ES-I3 (cell line): ENCODE data around the gene LRP1B.

Source experiments
- H3K36me3 ChIP-seq: 2 replicates; pipeline ENCODE4 v1.6.1; 2013; ENCODE audit warnings: mild to moderate bottlenecking, low read length, control low read depth, moderate library complexity; ENCODE audit not compliant: insufficient read depth
- H3K4me1 ChIP-seq: 2 replicates; pipeline ENCODE4 v1.6.1; 2013; ENCODE audit warnings: mild to moderate bottlenecking, control low read depth, low read length; ENCODE audit not compliant: insufficient read depth
- H3K9ac ChIP-seq: 2 replicates; pipeline ENCODE4 v1.6.1; 2013; ENCODE audit warnings: low read depth, mild to moderate bottlenecking, low read length, moderate library complexity
- H3K9me3 ChIP-seq: 2 replicates; pipeline ENCODE4 v1.6.1; 2013; ENCODE audit warnings: mild to moderate bottlenecking, low read length, moderate library complexity; ENCODE audit not compliant: control insufficient read depth, insufficient read depth

LRP1B gene

GRCh38 chr2:140916410-140916809, 1214.4 kb downstream of the LRP1B start:
- H3K36me3 ChIP-seq: no peaks in the 10 kb centered on the region
- no peaks in the 10 kb centered on the region for H3K9me3 ChIP-seq
- no peaks in the 10 kb centered on the region for H3K4me1 ChIP-seq
- H3K9ac ChIP-seq: no peak overlapping the region

DNA sequence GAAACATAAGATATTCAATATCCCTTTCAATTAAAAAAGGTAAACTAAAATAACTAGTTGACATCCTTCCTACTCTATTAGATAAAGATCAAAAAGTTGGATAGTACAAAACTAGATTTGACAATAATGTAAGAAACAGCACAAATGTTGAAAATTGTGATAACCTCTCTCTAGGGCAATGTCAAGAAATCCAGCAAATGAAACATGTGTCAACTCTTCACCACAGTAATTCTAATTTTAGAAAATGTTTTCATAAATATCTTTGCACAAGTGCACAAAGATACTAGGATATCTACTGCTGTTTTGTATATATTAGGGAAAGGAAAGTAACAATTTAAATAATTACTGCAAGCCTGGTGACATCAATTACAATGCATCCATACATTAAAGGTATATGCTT, 1220.1 kb downstream of the LRP1B start:
- Histone ChIP-seq H3K9ac (no peak overlapping the region), H3K4me1 (no peaks in the 10 kb centered on the region), H3K9me3 (no peaks in the 10 kb centered on the region), H3K36me3 (no peaks in the 10 kb centered on the region)

- Histone ChIP-seq H3K9me3 (no peaks in the 10 kb centered on the region), H3K4me1 (no peaks in the 10 kb centered on the region), H3K36me3 (no peaks in the 10 kb centered on the region), H3K9ac (no peak overlapping the region)
Measured at GRCh38 chr2:140905083-140905781, 1225.6 kb downstream of the LRP1B start.

- Histone ChIP-seq H3K9ac (no peak overlapping the region), H3K36me3 (no peaks in the 10 kb centered on the region), H3K4me1 (peaks cover 7% of the 10 kb centered on the region; the same call in 1 of the 2 replicates), H3K9me3 (no peaks in the 10 kb centered on the region)
Measured at GRCh38 chr2:140895378-140895777, 1235.4 kb downstream of the LRP1B start.

DNA sequence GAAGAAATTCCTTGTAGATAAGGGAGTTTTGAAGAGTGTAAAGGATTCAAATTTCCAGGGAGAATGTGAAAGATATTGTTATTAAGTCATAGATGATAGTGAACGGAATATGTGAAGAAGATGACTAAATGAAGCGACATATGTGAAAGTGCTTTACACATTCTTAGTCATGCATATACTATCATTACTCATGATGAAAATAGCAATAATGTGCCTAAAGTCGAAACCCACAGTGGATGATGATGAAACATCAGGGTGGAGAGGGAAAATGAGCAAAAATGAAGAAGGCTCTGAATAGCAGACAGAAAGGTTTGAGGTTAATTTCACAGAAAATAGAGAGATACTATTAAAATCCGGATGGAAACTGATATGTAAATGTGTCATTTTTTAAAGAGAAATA, 1237.1 kb downstream of the LRP1B start:
- Histone ChIP-seq H3K9me3 (no peaks in the 10 kb centered on the region), H3K9ac (no peak overlapping the region), H3K36me3 (no peaks in the 10 kb centered on the region), H3K4me1 (peaks cover 7% of the 10 kb centered on the region; the same call in 1 of the 2 replicates)

DNA sequence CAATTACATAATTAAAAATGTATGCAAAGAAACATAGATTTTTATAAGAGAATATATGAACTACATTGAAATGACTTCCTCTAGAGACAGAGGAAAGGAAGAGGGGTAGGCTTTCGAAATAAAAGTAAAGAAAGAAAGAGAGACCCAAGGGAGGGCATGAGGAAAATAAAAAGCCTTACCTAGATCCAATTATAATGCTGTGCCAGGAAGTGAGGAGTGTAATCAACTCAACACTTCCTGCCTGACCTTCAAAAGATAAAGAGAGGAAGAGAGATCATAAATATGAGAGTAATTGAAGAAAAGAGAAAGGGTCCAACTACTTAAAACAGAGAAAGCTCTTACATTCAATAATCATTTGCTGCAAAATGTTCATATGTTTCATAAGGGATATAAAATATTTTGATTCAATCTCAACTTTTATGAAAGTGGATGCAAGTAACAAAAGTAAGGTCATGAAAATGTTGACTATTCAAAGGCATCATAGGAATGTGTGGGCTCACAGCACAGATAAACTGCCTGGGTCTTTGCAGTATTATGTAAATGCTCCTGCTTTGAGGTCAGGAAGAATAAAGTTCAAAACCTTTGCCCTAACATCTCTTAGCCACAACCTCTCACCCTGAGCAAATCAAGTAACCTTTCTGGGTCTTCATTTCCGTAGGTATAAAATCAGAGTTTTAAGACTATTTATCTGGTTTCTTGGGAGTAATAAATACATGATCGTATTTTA, 1237.7 kb downstream of the LRP1B start:
- Histone ChIP-seq H3K4me1 (peaks cover 7% of the 10 kb centered on the region; the same call in 1 of the 2 replicates), H3K36me3 (no peaks in the 10 kb centered on the region)

GRCh38 chr2:140892436-140892835, 1238.4 kb downstream of the LRP1B start:
- Histone ChIP-seq H3K4me1 (peaks cover 7% of the 10 kb centered on the region; the same call in 1 of the 2 replicates), H3K36me3 (no peaks in the 10 kb centered on the region)

More for the DNA sequence above, 1237.7 kb downstream of the LRP1B start:
- H3K9me3 ChIP-seq: no peaks in the 10 kb centered on the region
- no peak overlapping the region for H3K9ac ChIP-seq

DNA sequence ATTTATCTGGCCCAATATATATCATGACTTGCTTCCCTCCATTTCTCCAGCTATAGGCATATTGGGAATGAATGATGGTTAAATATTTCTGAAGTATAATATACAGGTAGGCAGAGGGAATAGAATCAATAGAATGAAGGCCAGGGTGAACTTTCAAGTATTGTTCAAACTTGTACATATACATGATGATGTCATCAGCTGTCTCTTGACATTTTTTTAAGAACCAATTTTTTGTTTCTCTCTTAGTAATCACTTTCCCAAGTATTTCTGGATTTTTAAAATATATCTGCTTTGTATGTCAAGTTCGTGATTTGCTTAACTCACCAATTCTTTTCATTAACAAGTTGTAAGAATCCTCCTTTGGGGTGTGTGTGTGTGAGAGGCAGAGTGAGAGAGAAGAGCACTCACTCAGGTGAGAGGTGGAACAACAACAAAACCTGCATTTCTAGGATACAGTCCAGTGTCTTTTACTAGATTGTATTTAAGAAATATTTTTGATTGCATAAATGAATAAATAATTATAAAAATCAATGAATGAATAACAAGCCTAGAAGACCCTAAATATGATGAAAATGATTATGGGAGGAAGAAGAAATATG, 1239.1 kb downstream of the LRP1B start:
- no peak overlapping the region for H3K9ac ChIP-seq
- no peaks in the 10 kb centered on the region for H3K36me3 ChIP-seq
- no peaks in the 10 kb centered on the region for H3K9me3 ChIP-seq
- H3K4me1 ChIP-seq: peaks cover 7% of the 10 kb centered on the region; the same call in 1 of the 2 replicates

More at GRCh38 chr2:140892436-140892835, 1238.4 kb downstream of the LRP1B start:
- no peaks in the 10 kb centered on the region for H3K9me3 ChIP-seq
- H3K9ac ChIP-seq: no peak overlapping the region

- Histone ChIP-seq H3K9me3 (no peaks in the 10 kb centered on the region; the same call in 1 of the 2 replicates), H3K9ac (no peak overlapping the region), H3K4me1 (no peaks in the 10 kb centered on the region; the same call in 1 of the 2 replicates), H3K36me3 (no peaks in the 10 kb centered on the region)
Measured at GRCh38 chr2:140882671-140883620, 1247.9 kb downstream of the LRP1B start.

DNA sequence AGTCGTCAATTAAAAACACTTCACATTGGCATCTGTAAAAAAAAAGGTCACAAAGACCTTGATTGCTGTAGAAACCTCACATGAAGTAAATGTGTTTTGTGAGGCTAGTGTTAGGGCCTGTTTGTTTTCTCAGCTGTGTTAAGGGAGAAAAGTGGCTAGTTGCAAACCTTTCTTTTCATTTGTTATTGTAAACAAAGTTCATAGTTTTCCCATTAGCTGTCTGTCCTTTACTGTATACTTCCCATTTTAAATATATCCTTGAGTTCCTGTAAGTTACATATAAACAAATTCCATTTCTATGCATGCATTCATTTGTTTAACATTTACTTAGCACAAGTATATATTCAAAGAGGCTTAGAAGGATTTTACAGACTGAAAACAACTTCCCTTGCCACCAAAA, 1250.2 kb downstream of the LRP1B start:
- peaks cover 3% of the 10 kb centered on the region; the same call in 1 of the 2 replicates for H3K9me3 ChIP-seq
- H3K9ac ChIP-seq: no peak overlapping the region
- H3K36me3 ChIP-seq: no peaks in the 10 kb centered on the region
- H3K4me1 ChIP-seq: no peaks in the 10 kb centered on the region; the same call in 1 of the 2 replicates

DNA sequence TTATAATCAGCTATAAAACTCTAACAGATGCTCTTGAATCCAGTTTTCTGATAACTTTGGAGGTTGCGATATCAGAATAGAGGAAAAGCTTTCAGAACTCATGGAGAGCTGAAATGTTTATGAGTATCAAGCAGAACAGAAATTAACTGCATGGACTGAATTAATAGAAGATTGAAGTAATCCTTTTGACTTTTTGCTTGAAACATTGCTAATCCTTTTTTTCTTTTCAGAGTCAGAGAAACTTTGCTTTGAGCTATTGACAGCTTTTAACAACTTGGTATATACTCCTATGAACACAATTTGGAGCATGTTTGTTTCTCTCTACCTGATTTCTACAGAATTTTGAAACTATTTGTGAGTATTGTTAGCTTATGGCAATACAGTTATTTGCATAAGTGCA, 1254.8 kb downstream of the LRP1B start:
- Histone ChIP-seq H3K9ac (no peak overlapping the region), H3K36me3 (no peaks in the 10 kb centered on the region), H3K9me3 (peaks cover 16% of the 10 kb centered on the region; the same call in 1 of the 2 replicates), H3K4me1 (no peaks in the 10 kb centered on the region; the same call in 1 of the 2 replicates)

DNA sequence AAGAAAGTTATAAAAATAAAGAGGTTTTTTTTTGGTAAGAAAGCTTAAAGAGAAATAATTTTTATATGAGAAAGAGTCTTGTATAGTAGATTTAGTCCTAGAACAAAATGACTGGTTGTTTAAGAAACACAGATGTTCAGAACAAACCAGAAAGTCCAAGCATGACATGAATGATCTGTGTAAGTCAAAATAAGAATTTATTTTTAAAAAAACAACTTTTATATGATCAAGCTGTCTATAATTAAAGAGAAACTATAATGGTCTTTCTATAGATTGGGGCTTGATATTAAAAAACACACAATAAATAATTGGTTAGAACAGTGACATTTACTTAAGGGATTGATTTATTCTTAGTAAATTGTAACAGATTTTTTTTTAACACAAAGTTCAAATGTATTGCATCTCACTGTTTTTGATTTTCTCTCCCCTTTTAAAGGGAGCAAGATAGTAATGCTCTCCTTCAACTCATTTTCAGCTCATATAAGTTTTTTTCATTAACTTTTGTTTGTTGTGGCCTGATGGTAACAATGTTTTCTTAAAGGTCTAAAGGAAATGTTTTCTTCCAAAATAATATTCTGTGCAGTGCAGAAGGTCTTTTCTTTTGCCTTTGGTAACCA, 1256.8 kb downstream of the LRP1B start:
- Histone ChIP-seq H3K9me3 (peaks cover 18% of the 10 kb centered on the region), H3K36me3 (no peaks in the 10 kb centered on the region), H3K9ac (no peak overlapping the region), H3K4me1 (no peaks in the 10 kb centered on the region)

DNA sequence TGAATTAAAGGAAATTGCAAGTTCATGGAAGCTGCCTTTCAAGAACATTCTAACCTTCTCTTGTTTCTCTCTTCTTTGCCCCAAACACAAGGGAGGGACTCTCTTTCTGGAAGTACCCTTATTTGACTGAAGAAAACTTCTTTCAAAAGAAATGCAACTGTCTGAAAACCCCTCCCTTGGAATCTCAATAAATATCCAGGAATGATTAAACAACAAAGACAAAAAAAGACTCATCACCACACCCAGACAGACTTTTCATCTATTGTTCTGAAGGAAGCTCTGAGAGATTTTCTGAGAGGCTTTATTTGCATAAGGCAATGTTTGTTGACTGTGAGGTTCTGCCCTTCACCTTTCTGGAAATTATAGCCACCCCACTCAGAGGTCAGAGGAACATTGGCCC, 1260.9 kb downstream of the LRP1B start:
- H3K36me3 ChIP-seq: no peaks in the 10 kb centered on the region

More for the DNA sequence above, 1260.9 kb downstream of the LRP1B start:
- H3K9me3 ChIP-seq: peaks cover 16% of the 10 kb centered on the region
- H3K9ac ChIP-seq: no peak overlapping the region
- no peaks in the 10 kb centered on the region for H3K4me1 ChIP-seq
